ENCODE data around the gene CFAP20DC. TPM values are rescaled to one million over a fixed set of nuclear protein-coding genes. Genes with fewer than 3 reads are reported as not detected.

CFAP20DC gene
- total and polyA plus RNA-seq, 8 donors = 0.23 to 1.2 (median 0.39) TPM

GRCh38 chr3:58725326-58725853 lies 324.4 kb downstream of the CFAP20DC start:
- Histone ChIP-seq H3K36me3 (no peaks in the 10 kb centered on the region), H3K27ac (no peak overlapping the region), H3K4me3 (no peak overlapping the region), H3K4me1 (no peaks in the 10 kb centered on the region), H3K9me3 (no peaks in the 10 kb centered on the region), H3K27me3 (no peaks in the 10 kb centered on the region)
- intact Hi-C loops (cut with DNase I) = no loop called here
- whole genome bisulfite sequencing, 2 donors = 72 to 85% methylated on average over 7 of the region's 7 CpGs
- DNase-seq (no peak), FAIRE-seq (no peak), ATAC-seq (no peak)
- no peak for TF ChIP-seq CTCF (IDR thresholded peaks at IDR 0.05)

- FAIRE-seq = no peak
- Histone ChIP-seq H3K9me3 (no peaks in the 10 kb centered on the region), H3K36me3 (no peaks in the 10 kb centered on the region), H3K27ac (no peak overlapping the region), H3K4me1 (no peaks in the 10 kb centered on the region), H3K4me3 (no peak overlapping the region), H3K27me3 (no peaks in the 10 kb centered on the region)
- 49 to 52% methylated on average over 11 of the region's 11 CpGs for WGBS, 2 donors
- DNase-seq = no peak
- intact Hi-C loops (cut with DNase I) = no loop called here
- TF ChIP-seq CTCF (IDR thresholded peaks at IDR 0.05) = no peak
- ATAC-seq = no peak
Measured at GRCh38 chr3:58724336-58724735, 325.5 kb downstream of the CFAP20DC start.

GRCh38 chr3:58723173-58723572 lies 326.7 kb downstream of the CFAP20DC start:
- no peak for FAIRE-seq
- no peak overlapping the region for H3K4me3 ChIP-seq
- no peaks in the 10 kb centered on the region for H3K36me3 ChIP-seq
- no peak for ATAC-seq
- intact Hi-C loops (cut with DNase I) = no loop called here
- no peaks in the 10 kb centered on the region for H3K9me3 ChIP-seq
- H3K4me1 ChIP-seq = no peaks in the 10 kb centered on the region
- no peak overlapping the region for H3K27ac ChIP-seq
- no peak for TF ChIP-seq CTCF (IDR thresholded peaks at IDR 0.05)
- no peaks in the 10 kb centered on the region for H3K27me3 ChIP-seq
- no peak for DNase-seq
- 49 to 59% methylated on average over 3 of the region's 3 CpGs for WGBS, 2 donors

- Histone ChIP-seq H3K27me3 (no peaks in the 10 kb centered on the region), H3K4me3 (no peak overlapping the region), H3K27ac (no peak overlapping the region), H3K36me3 (no peaks in the 10 kb centered on the region), H3K4me1 (no peaks in the 10 kb centered on the region), H3K9me3 (no peaks in the 10 kb centered on the region)
- FAIRE-seq (no peak), DNase-seq (no peak), ATAC-seq (no peak)
- 43 to 48% methylated on average over 4 of the region's 4 CpGs for WGBS, 2 donors
- intact Hi-C loops (cut with DNase I) = no loop called here
- no peak for TF ChIP-seq CTCF (IDR thresholded peaks at IDR 0.05)
Measured at GRCh38 chr3:58722561-58722960, 327.3 kb downstream of the CFAP20DC start.

- intact Hi-C loops (cut with DNase I) = no loop called here
- no peaks in the 10 kb centered on the region for H3K36me3 ChIP-seq
- H3K4me1 ChIP-seq = no peaks in the 10 kb centered on the region
- H3K4me3 ChIP-seq = no peak overlapping the region
- no peak overlapping the region for H3K27ac ChIP-seq
- H3K27me3 ChIP-seq = no peaks in the 10 kb centered on the region
- 78 to 82% methylated on average over 3 of the region's 3 CpGs for WGBS, 2 donors
- DNase-seq (no peak), ATAC-seq (no peak), FAIRE-seq (peak; percentile 68)
- no peaks in the 10 kb centered on the region for H3K9me3 ChIP-seq
- no peak for TF ChIP-seq CTCF (IDR thresholded peaks at IDR 0.05)
Measured at GRCh38 chr3:58720526-58720925, 329.3 kb downstream of the CFAP20DC start.
